DMS 273 (cell line): ENCODE measurements around the gene SLC28A1.

ENCODE experiments used
- DNase-seq: peaks from one replicate; lab custom pipeline; 2025; ENCODE audit not compliant: unreplicated experiment; lab: John Stamatoyannopoulos, UW

Gene SLC28A1

DNA sequence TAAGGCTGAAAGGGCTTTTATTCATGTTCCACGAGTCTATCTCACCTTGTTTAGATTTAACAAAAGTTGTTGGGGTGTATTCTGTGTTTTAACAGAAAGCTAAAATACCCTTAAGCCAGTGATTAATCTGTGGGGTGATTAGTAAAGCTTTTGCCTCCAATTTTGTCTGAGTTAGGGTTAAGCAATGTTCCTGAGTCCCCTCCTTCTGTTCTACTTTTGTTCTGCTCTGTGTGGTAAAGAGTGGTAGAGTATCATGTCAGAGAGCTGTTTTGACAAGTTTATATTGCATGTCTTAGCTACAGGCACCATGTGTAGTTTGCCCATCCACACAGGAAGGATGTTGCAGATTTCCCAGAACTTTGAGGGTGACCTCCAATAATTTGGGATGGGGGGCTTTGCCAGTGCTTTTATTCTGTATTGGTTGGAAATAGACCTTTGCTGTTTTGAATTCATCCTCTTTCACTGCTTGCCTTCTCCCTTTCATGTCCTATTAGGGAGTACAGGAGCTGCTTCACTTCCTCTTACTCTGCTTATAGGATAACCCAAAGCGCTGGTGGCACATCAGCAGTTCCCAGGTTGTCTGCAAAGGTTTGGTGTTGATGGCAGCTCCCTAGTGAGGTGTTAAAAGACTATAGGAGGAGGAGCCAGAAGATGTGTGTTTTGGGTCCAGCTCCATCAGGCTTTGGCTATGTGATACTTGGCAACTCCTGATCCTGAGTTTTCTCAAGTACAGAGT lies 104.6 kb downstream of the SLC28A1 start:
- DNase-seq: no peak

DNA sequence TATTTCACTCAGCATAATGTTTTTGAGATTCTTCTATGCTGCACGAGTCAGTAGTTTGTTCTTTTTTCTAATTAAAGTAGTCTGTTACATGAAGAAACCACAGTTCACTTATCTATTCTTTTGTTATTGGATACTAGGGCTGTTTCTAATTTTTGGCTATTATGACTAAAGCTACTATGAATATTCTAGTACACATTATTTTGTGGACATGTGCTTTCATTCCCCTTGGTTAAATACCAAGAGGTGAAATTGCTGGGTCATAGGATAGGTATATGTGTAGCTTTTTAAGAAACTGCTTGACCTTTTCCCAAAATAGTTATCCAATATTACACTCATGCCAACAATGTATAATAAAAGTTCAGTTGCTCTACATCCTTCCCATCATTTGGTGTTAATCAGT lies 106.0 kb downstream of the SLC28A1 start:
- DNase-seq: no peak

DNA sequence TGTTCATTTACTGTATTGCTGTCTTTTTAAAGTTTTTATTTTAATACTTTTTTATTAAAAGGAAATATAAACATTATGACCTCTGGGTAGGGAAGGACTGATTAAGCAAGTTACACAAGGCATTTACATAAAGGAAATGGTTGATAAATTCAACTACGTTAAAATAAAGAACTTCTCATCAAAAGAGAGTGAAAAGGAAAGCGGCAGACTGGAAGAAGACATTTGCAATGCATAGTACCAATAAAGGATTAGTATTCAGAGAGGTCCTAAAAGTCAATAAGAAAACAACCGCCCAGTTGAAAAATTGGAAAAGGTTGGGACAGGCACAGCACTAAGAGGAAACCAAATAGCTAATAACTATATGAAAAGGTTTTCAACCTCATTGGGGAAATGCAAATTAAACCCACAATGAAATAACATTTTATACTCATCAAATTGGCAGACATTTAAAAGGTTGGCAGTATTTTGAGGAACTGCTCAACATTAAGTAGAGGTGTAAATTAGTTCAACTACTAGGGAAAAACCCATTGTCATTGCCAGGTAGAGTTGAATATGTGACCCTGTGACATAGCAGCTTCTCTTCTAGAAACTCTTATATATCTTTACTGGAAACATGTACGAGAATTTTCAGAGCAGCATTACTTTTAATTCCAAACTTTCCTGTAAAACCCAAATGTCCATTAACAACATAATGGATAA lies 106.7 kb downstream of the SLC28A1 start:
- DNase-seq: no peak

DNA sequence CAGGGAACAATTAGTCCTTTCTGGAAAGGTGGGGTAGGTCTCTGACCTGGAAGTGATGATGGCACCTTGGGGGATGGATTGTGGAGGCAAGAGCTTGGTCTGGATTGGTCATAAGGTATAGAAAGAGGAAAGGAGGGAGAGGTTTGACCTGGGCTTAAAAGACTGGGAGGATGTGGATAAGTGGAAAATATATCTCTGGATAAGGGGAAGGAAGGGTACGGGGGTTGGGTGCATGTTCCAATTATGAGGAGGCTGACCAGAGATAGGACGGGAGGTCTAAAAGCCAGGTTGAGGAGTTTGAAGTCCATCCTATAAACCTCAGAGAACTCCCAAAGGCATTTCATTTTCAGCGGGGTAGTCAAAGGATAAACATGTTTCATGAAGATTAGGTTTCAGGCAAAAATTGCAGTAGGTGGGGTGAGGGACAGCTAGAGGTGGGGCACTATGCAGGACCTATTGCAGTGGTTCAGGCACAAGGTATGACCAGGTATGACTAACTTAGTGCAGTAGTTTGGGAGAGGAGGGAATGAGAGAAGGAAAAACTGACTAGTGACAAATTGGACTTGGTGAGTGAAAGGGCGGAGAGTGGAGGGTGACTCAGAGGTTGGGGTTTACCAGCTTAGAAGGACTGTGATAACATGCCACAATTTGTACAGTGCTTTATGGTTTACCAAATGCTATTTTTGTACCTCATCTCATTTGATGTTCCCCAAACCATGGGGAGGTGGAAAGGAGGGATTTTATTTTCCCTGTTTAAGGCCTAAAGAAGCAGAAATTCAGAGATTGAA lies 107.9 kb downstream of the SLC28A1 start:
- DNase-seq: no peak
